HepG2 (cell line): ENCODE data around the gene LDLRAD4. TPM values are rescaled to one million over a fixed set of nuclear protein-coding genes. Genes with fewer than 3 reads are reported as not detected.

Source experiments
- ATAC-seq: fragments of 200-7000 bp; cut with Tn5 transposase; 3 replicates; pipeline ENCODE4 v1.9.1; 2020; ENCODE audit warnings: mild to moderate bottlenecking, moderate library complexity
- BruUV-seq: library from RNA; stranded (reverse); fragments of 400-500 nt; replicated peaks from 2 replicates; lab custom pipeline; 2021; lab: Mats Ljungman, UMichigan
- CTCF ChIA-PET: fragments of 300-600 bp; formaldehyde crosslinking; extraction: SDS; loops from one replicate; lab custom pipeline; 2021; ENCODE audit warnings: low total read pairs, inconsistent platforms, low intra/inter-chr PET ratio; lab: Yijun Ruan, JAX
- POLR2A ChIA-PET: fragments of 350-600 bp; sonication (Branson Sonifier 250); formaldehyde crosslinking; loops from one replicate; lab custom pipeline; 2020; ENCODE audit warnings: antibody characterized with exemption, inconsistent platforms; lab: Yijun Ruan, JAX
- DNase-seq: peaks from one replicate; pipeline ENCODE4 v3.0.0-alpha.2; 2015; ENCODE audit warnings: low spot score
- FAIRE-seq: peaks from 3 replicates; lab custom pipeline; 2011; peaks lifted over from hg19 to GRCh38; lab: Jason Lieb, UNC
- H2AFZ ChIP-seq: one replicate; pipeline ENCODE4 v1.6.1; 2011; ENCODE audit warnings: low read length, inconsistent platforms
- H3K27ac ChIP-seq: fragments of 300-600 bp; 3 replicates; pipeline ENCODE4 v1.8.0; 2011; ENCODE audit warnings: mixed run types, mild to moderate bottlenecking, mixed read lengths, low read length, inconsistent platforms; ENCODE audit not compliant: insufficient read depth; ENCODE audit errors: extremely low read length
- H3K27me3 ChIP-seq, 2 experiments: fragments of 200-600 bp in 1 of 2; 2 replicates in 1 of 2; 3 replicates in 1 of 2; pipeline versions ENCODE4 v1.6.0 to v1.8.0; 2011; ENCODE audit warnings: low read length in 2 of 2, mild to moderate bottlenecking in 2 of 2, moderate library complexity in 2 of 2, inconsistent platforms in 1 of 2; ENCODE audit not compliant: insufficient read depth in 2 of 2, control insufficient read depth in 1 of 2
- H3K36me3 ChIP-seq, 2 experiments: fragments of 200-600 bp in 1 of 2; replicated peaks in 1 of 2; 2 replicates in 1 of 2; 3 replicates in 1 of 2; pipeline versions ENCODE4 v1.5.1 to v1.8.0; 2011; ENCODE audit warnings: low read length in 2 of 2, inconsistent platforms in 1 of 2; ENCODE audit not compliant: insufficient read depth in 2 of 2, control insufficient read depth in 1 of 2
- H3K4me1 ChIP-seq: 2 replicates; pipeline ENCODE4 v1.5.1; 2012; ENCODE audit warnings: low read length, inconsistent platforms; ENCODE audit not compliant: insufficient read depth
- H3K4me2 ChIP-seq: 2 replicates; pipeline ENCODE4 v1.6.0; 2011; ENCODE audit warnings: low read depth, low read length, inconsistent platforms
- H3K4me3 ChIP-seq, 3 experiments: fragments of 200-600 bp in 1 of 3; sonication (generic), shearing (Covaris generic) in 1 of 3; replicated peaks in 1 of 3; 2 replicates each; pipeline ENCODE4 v1.5.1; 2011 to 2016; ENCODE audit warnings: low read length in 3 of 3, inconsistent platforms in 2 of 3, low read depth in 2 of 3, mild to moderate bottlenecking in 2 of 3, control low read depth in 1 of 3, mixed read lengths in 1 of 3; ENCODE audit not compliant: insufficient read depth in 1 of 3
- H3K79me2 ChIP-seq: one replicate; pipeline ENCODE4 v1.6.1; 2011; ENCODE audit warnings: low read length, inconsistent platforms; ENCODE audit not compliant: insufficient read depth
- H3K9ac ChIP-seq: 2 replicates; pipeline ENCODE4 v1.6.0; 2011; ENCODE audit warnings: mild to moderate bottlenecking, low read depth, low read length, inconsistent platforms; ENCODE audit not compliant: insufficient read depth
- H3K9me3 ChIP-seq: 2 replicates; pipeline ENCODE4 v1.5.1; 2012; ENCODE audit warnings: mild to moderate bottlenecking, low read length
- H4K20me1 ChIP-seq: 2 replicates; pipeline ENCODE4 v1.6.0; 2011; ENCODE audit warnings: inconsistent platforms, mild to moderate bottlenecking, low read length, moderate library complexity; ENCODE audit not compliant: insufficient read depth
- ARID5B ChIP-seq: IDR thresholded peaks from 2 replicates; pipeline ENCODE4 v1.4.0; 2020; ENCODE audit warnings: mild to moderate bottlenecking, missing genetic modification reagents
- GATAD2A ChIP-seq: IDR thresholded peaks from 2 replicates; pipeline ENCODE4 v1.6.1; 2016
- HOXA5 ChIP-seq: sonication (generic); formaldehyde crosslinking; IDR thresholded peaks from 2 replicates; pipeline ENCODE4 v1.4.0; 2020; ENCODE audit warnings: missing genetic modification reagents
- NR2C2 ChIP-seq: sonication (generic); formaldehyde crosslinking; IDR thresholded peaks from 2 replicates; pipeline ENCODE4 v1.4.0; 2020; ENCODE audit warnings: missing genetic modification reagents, mild to moderate bottlenecking, moderate library complexity, borderline replicate concordance
- NR2F6 ChIP-seq, 2 experiments: IDR thresholded peaks; 2 replicates each; pipeline ENCODE4 v1.6.1; 2016; ENCODE audit warnings: antibody characterized with exemption in 1 of 2, mild to moderate bottlenecking in 1 of 2
- RARA ChIP-seq: IDR thresholded peaks from 2 replicates; pipeline ENCODE4 v1.6.1; 2016; ENCODE audit warnings: missing genetic modification reagents, missing compliant biosample characterization
- RFXANK ChIP-seq: IDR thresholded peaks from 2 replicates; pipeline ENCODE4 v1.6.1; 2016
- RXRB ChIP-seq: IDR thresholded peaks from 2 replicates; pipeline ENCODE4 v1.6.1; 2016; ENCODE audit warnings: borderline replicate concordance, missing genetic modification reagents, missing compliant biosample characterization
- ZBTB33 ChIP-seq: sonication (generic); formaldehyde crosslinking; IDR thresholded peaks from 2 replicates; pipeline ENCODE4 v1.4.0; 2020; ENCODE audit warnings: missing genetic modification reagents
- WGBS: methylation state at CpG from one replicate; pipeline ENCODE4 v1.1.6; 2017; ENCODE audit warnings: low lambda C conversion rate; 5-methylcytosine and 5-hydroxymethylcytosine counted together
- in situ Hi-C: cut with HindIII; loops from 2 replicates; pipeline ENCODE4 v1.10.0; 2017; ENCODE audit warnings: low pct_unique_long_range_greater_than_20kb; ENCODE audit not compliant: extremely low pct_ligation_motif_present
- intact Hi-C: fragments of 100-400 bp; cut with micrococcal nuclease; formaldehyde crosslinking; loops from one replicate; pipeline ENCODE4 v1.10.0; 2022; ENCODE audit not compliant: unreplicated experiment
- polyA plus RNA-seq, 8 experiments: library from polyadenylated mRNA; depleted of rRNA in 3 of 8; stranded (reverse) in 7 of 8; unstranded in 1 of 8; fragments of >200 nt; fragmentation: Illumina TruSeq in 4 of 8; extraction: Trizol in 4 of 8; gene quantifications; 2 replicates each; pipeline versions ENCODE4 v1.2.1 to v1.2.3, GENCODE V29; 2011 to 2016; ENCODE audit warnings: low read depth in 4 of 8, missing spikeins in 1 of 8, mixed read lengths in 1 of 8; ENCODE audit not compliant: insufficient read depth in 1 of 8
- total RNA-seq, 5 experiments: library from RNA; depleted of rRNA; stranded (reverse); fragments of >200 nt; fragmentation: Illumina TruSeq; extraction: Trizol; gene quantifications; 2 replicates each; pipeline ENCODE4 v1.2.3, GENCODE V29; 2016; ENCODE audit warnings: low read depth in 1 of 5

The LDLRAD4 gene
- total and polyA plus RNA-seq, 2 of the 13 experiments (the other 11 are each of a cell fraction or from before 2014, with no cell fraction given): 13.6 to 20.9 TPM

- no peak overlapping the region for H3K27ac ChIP-seq
- no peak for ATAC-seq
- CTCF ChIA-PET: no interaction called here
Measured at GRCh38 chr18:13183790-13184189, 34.8 kb upstream of the LDLRAD4 start.

More at GRCh38 chr18:13183790-13184189, 34.8 kb upstream of the LDLRAD4 start:
- H3K9me3 ChIP-seq: no peaks in the 10 kb centered on the region
- no peaks in the 10 kb centered on the region for H4K20me1 ChIP-seq
- POLR2A ChIA-PET: no interaction called here
- no peaks in the 10 kb centered on the region for H3K27me3 ChIP-seq
- DNase-seq: no peak
- H3K9ac ChIP-seq: no peak overlapping the region
- intact Hi-C loops (no loop called here), in situ Hi-C loops (no loop called here)
- H3K4me3 ChIP-seq: no peak overlapping the region
- FAIRE-seq: no peak
- H2AFZ ChIP-seq: no peak overlapping the region
- TF ChIP-seq HOXA5 (CRISPR knock-in tag) (no peak), NR2C2 (CRISPR knock-in tag) (peak; percentile 32; the same call in 1 of the 2 replicates), ARID5B (CRISPR knock-in tag) (peak; percentile 39; the same call in 1 of the 2 replicates), RARA (CRISPR knock-in tag) (peak; percentile 80), RXRB (CRISPR knock-in tag) (0 out of 2 replicates have a peak, but pooled peaks have one; percentile 25), RFXANK (CRISPR knock-in tag) (no peak), NR2F6 (IDR thresholded peaks at IDR 0.05) (peak; percentile 51), NR2F6 (CRISPR knock-in tag; IDR thresholded peaks at IDR 0.05) (peak; percentile 60; the same call in 1 of the 2 replicates), GATAD2A (CRISPR knock-in tag) (0 out of 2 replicates have a peak, but pooled peaks have one; percentile 41), ZBTB33 (peak; percentile 78)
- TF ChIP-seq, all 625 proteins: peak for 7
- Histone ChIP-seq H3K36me3 (no peaks in the 10 kb centered on the region), H3K4me2 (no peak overlapping the region), H3K79me2 (no peaks in the 10 kb centered on the region), H3K4me1 (peaks cover 73% of the 10 kb centered on the region)
- 80% methylated on average over 8 of the region's 8 CpGs for WGBS
- BruUV-seq: no TSS peak
